GM13976 (cell line): ENCODE data around the gene ZNF609.

Source experiments
- DNase-seq: peaks from one replicate; pipeline ENCODE4 v3.0.0; 2012; ENCODE audit warnings: low spot score
- CTCF ChIP-seq: IDR thresholded peaks from 2 replicates; pipeline ENCODE4 v1.5.1; 2012; ENCODE audit warnings: borderline replicate concordance, mild to moderate bottlenecking; ENCODE audit not compliant: insufficient read depth; ENCODE audit errors: extremely low read depth, missing control alignments, control extremely low read depth
- in situ Hi-C: fragments of 300-500 bp; cut with MboI; formaldehyde crosslinking; loops from one replicate; pipeline ENCODE4 v1.12.0; 2022; ENCODE audit warnings: low sequenced_read_pairs, mixed read lengths, inconsistent platforms; ENCODE audit not compliant: unreplicated experiment

The ZNF609 gene

DNA sequence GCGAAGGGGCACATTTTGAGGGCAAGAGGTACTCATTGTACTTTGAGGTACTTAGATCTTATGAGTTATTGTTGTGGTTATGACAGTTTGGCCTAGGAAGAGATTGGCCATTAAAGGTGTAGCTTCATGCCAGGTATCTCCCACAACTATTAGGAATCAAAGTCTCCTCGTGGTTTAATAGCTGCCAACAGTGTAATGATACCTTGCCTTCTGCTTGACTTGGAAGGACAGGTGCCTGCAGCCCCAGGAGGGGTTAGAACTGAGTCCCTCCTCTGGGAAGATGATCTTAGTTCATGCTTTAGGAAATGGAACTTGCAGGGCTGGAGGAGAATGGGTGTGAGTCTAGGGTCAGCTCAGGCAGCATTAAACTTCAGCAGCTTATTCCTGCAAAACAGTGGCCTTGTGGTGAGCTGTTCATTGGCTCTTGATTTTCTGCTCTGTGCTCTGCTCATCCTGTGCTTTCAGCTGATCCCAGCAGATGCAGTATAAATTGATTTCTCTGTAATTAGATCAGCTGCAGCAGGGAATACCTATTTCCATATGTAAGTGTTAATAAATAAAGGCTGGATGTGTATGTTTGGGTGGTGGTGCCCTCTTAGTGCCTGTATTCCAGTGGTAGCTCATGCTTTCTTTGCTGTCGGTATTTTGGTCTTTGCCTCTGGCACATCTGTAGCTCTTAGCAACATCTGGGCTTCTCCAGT, 40.5 kb downstream of the ZNF609 start:
- no peak for TF ChIP-seq CTCF
- in situ Hi-C loops = no loop called here
- no peak for DNase-seq

GRCh38 chr15:64501396-64501715, 41.0 kb downstream of the ZNF609 start:
- in situ Hi-C loops = no loop called here
- TF ChIP-seq CTCF = no peak
- DNase-seq = no peak

DNA sequence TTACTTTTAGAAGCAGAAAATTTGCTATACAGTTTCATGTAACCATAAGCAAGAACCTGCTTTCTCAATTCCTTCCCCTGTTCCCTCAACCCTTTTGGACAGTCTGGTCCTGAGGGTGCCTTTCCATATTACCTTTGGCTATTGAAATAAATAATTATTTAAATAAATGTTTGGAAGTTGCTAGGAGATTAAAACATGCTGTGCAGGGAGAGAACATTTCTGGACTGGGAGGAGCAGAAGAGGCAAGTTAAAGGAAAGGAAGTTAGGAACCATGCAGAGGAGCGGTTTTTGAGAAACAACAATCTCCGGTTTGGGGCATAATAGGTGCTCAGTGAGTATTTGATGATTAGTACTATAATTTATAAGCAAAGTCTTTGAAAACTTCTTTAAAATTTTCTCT, 41.8 kb downstream of the ZNF609 start:
- DNase-seq = no peak
- in situ Hi-C loops = no loop called here
- no peak for TF ChIP-seq CTCF

- in situ Hi-C loops = no loop called here
- DNase-seq = no peak
- no peak for TF ChIP-seq CTCF
Measured at GRCh38 chr15:64502551-64502950, 42.2 kb downstream of the ZNF609 start.

DNA sequence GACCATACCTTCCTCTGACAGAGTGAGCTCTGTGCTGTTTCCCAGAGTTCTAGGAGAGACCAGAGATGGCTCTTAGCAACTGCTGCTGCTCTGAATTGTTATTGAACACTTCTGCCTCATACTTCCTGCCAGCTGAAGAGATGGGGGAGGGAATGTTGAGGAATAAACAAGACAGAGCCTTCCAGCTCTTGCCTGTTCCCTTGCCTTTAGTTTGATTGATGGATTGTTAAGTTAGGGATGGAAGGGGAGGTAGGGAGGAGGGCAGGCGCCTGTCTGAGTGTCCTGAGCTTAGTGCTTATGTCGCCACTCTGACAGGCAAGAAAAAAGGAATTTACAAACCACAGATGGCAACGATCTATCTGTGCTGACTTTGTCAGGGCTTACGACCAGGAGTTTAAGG, 42.8 kb downstream of the ZNF609 start:
- in situ Hi-C loops = no loop called here
- no peak for TF ChIP-seq CTCF
- DNase-seq = no peak

- no peak for DNase-seq
- TF ChIP-seq CTCF = no peak
- in situ Hi-C loops = no loop called here
Measured at GRCh38 chr15:64503640-64504039, 43.3 kb downstream of the ZNF609 start.

DNA sequence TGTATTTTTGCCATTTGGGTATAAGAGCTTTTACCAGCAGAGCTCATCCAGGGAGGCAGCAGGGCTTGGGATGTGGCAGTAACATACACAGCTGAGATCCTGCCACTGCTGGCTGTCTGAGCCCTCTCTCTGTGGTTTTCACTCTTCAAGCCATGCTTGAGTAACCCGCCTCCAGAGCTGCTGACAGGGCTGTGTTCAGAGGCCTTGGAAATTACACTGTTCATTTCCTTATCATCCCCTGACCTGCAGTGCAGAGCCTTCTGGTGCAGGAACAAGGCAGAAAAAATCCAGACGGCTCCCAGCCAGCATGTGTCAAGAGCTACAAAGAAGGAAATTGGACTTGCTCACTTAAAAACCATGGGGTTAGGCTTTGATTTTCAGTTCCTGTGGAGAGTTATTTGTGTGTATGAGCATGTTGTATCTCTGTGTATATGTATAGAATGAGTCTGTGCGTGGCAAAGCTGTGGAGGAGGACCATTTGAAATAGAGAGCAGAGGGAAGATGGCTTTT, 47.0 kb downstream of the ZNF609 start:
- TF ChIP-seq CTCF = no peak
- in situ Hi-C loops = no loop called here
- peak; percentile 59 for DNase-seq
